ENCODE results near the gene PPP2R2C. TPM values are rescaled to one million over a fixed set of nuclear protein-coding genes. Genes with fewer than 3 reads are reported as not detected.

The PPP2R2C gene
- total and polyA plus RNA-seq, 10 of the 15 experiments (the other 5 are each of a cell fraction or from before 2014, with no cell fraction given): 0.13 to 0.15 TPM; not detected in 8

GRCh38 chr4:6495296-6495590, 22.8 kb upstream of the PPP2R2C start:
- H3K27ac ChIP-seq (ENCODE audit: control insufficient read depth, insufficient read depth): no peak overlapping the region
- ChIA-PET RAD21 (ENCODE audit: unreplicated experiment) (no interaction called here), POLR2A (no interaction called here), CTCF (no interaction called here), SMC1A (ENCODE audit: uncharacterized antibody, unreplicated experiment) (no interaction called here)
- DNase-seq (ENCODE audit: low read depth, low spot score) (no peak), ATAC-seq (no peak), FAIRE-seq (no peak)
- in situ Hi-C loops (cut with MboI): no loop called here
- BruUV-seq (replicated peaks): no TSS peak
- no peak for TF ChIP-seq TCF3 (IDR thresholded peaks at IDR 0.05; ENCODE audit: borderline replicate concordance, insufficient read depth, low read depth, low read length)
- no peak for TF ChIP-seq CREB1 (IDR thresholded peaks at IDR 0.05; ENCODE audit: low read depth)
- peaks cover 0 to 2% of the 10 kb centered on the region in 2 experiments; a peak in 1 of 4 replicates for H3K27me3 ChIP-seq (replicated peaks in 1 of 2; ENCODE audit: control insufficient read depth in 2 of 2, insufficient read depth in 2 of 2, low read length in 1 of 2)
- intact Hi-C loops (cut with micrococcal nuclease; ENCODE audit: unreplicated experiment): no loop called here
- H3K36me3 ChIP-seq (ENCODE audit: control insufficient read depth in 2 of 2, insufficient read depth in 2 of 2, low read length in 1 of 2): no peaks in the 10 kb centered on the region
- no peak overlapping the region for H2AFZ ChIP-seq (ENCODE audit: control insufficient read depth, low read depth, low read length)
- no peaks in the 10 kb centered on the region; the same call in 2 of the 3 replicates for H3K9me3 ChIP-seq (replicated peaks; ENCODE audit: control insufficient read depth, insufficient read depth, low read length)
- no peaks in the 10 kb centered on the region for H3K4me1 ChIP-seq (ENCODE audit: control insufficient read depth, insufficient read depth, low read length)
- no peak overlapping the region for H3K9ac ChIP-seq (ENCODE audit: control insufficient read depth, insufficient read depth, low read length)
- H3K4me2 ChIP-seq (ENCODE audit: control insufficient read depth, insufficient read depth): no peak overlapping the region
- H3K79me2 ChIP-seq (ENCODE audit: control insufficient read depth, insufficient read depth, low read length): no peaks in the 10 kb centered on the region
- H3K4me3 ChIP-seq: no peak overlapping the region
- no peaks in the 10 kb centered on the region for H4K20me1 ChIP-seq (ENCODE audit: control insufficient read depth, insufficient read depth)
- 48% methylated on average over 7 of the region's 7 CpGs for WGBS (ENCODE audit: insufficient coverage, insufficient replicate concordance, low lambda C conversion rate, missing lambda C conversion rate)

GRCh38 chr4:6494431-6495295, 22.2 kb upstream of the PPP2R2C start:
- RAD21 ChIA-PET (ENCODE audit: unreplicated experiment): no interaction called here
- H3K27ac ChIP-seq (ENCODE audit: control insufficient read depth, insufficient read depth): no peak overlapping the region
- H3K36me3 ChIP-seq (ENCODE audit: control insufficient read depth in 2 of 2, insufficient read depth in 2 of 2, low read length in 1 of 2): no peaks in the 10 kb centered on the region
- H3K4me2 ChIP-seq (ENCODE audit: control insufficient read depth, insufficient read depth): no peak overlapping the region
- BruUV-seq (replicated peaks): no TSS peak
- DNase-seq (ENCODE audit: low read depth, low spot score) (no peak), FAIRE-seq (no peak), ATAC-seq (no peak)
- SMC1A ChIA-PET (ENCODE audit: uncharacterized antibody, unreplicated experiment): no interaction called here
- POLR2A ChIA-PET: no interaction called here
- peaks cover 0 to 2% of the 10 kb centered on the region in 2 experiments; a peak in 1 of 4 replicates for H3K27me3 ChIP-seq (replicated peaks in 1 of 2; ENCODE audit: control insufficient read depth in 2 of 2, insufficient read depth in 2 of 2, low read length in 1 of 2)
- 43% methylated on average over 18 of the region's 18 CpGs for WGBS (ENCODE audit: insufficient coverage, insufficient replicate concordance, low lambda C conversion rate, missing lambda C conversion rate)
- H3K4me1 ChIP-seq (ENCODE audit: control insufficient read depth, insufficient read depth, low read length): no peaks in the 10 kb centered on the region
- no peak for TF ChIP-seq MAX (IDR thresholded peaks at IDR 0.05; ENCODE audit: low read depth, low read length)
- TF ChIP-seq SMAD1 (IDR thresholded peaks at IDR 0.05; ENCODE audit: low read depth, partially characterized antibody): no peak
- TF ChIP-seq EP300 (IDR thresholded peaks at IDR 0.05; ENCODE audit: borderline replicate concordance in 1 of 2, control insufficient read depth in 1 of 2, low read depth in 2 of 2, low read length in 2 of 2): no peak
- TF ChIP-seq RCOR1 (conservative IDR thresholded peaks at IDR 0.05; ENCODE audit: low read depth, low read length): no peak
- TF ChIP-seq CHD1 (IDR thresholded peaks at IDR 0.05; ENCODE audit: low read depth, low read length): no peak
- TF ChIP-seq FOXM1 (IDR thresholded peaks at IDR 0.05; ENCODE audit: low read depth, low read length): no peak
- no peak for TF ChIP-seq MYC (IDR thresholded peaks at IDR 0.05; ENCODE audit: insufficient read depth, insufficient read length, insufficient replicate concordance, low read length, severe bottlenecking)
- no peak for TF ChIP-seq HDAC2 (IDR thresholded peaks at IDR 0.05)
- no peak for TF ChIP-seq POLR2AphosphoS2 (IDR thresholded peaks at IDR 0.05; ENCODE audit: low read depth, low read length)
- no peaks in the 10 kb centered on the region for H3K79me2 ChIP-seq (ENCODE audit: control insufficient read depth, insufficient read depth, low read length)
- no peak overlapping the region for H3K4me3 ChIP-seq
- no peak overlapping the region for H2AFZ ChIP-seq (ENCODE audit: control insufficient read depth, low read depth, low read length)
- intact Hi-C loops (cut with micrococcal nuclease; ENCODE audit: unreplicated experiment) (no loop called here), in situ Hi-C loops (cut with MboI) (no loop called here)
- no peaks in the 10 kb centered on the region; the same call in 2 of the 3 replicates for H3K9me3 ChIP-seq (replicated peaks; ENCODE audit: control insufficient read depth, insufficient read depth, low read length)
- no peaks in the 10 kb centered on the region for H4K20me1 ChIP-seq (ENCODE audit: control insufficient read depth, insufficient read depth)
- no peak overlapping the region for H3K9ac ChIP-seq (ENCODE audit: control insufficient read depth, insufficient read depth, low read length)
- CTCF ChIA-PET: no interaction called here

Data from GM12878 (cell line).